D341Med (cell line): ENCODE data around the gene ANKRD23.
"Not testable (repeated sequence)": the region's sequence is repeated elsewhere in the genome, so short reads cannot be mapped to it uniquely, and the experiment has no call there.

Experiments
- DNase-seq: peaks from one replicate; pipeline ENCODE4 v3.0.0; 2012; ENCODE audit warnings: low spot score

The ANKRD23 gene

DNA sequence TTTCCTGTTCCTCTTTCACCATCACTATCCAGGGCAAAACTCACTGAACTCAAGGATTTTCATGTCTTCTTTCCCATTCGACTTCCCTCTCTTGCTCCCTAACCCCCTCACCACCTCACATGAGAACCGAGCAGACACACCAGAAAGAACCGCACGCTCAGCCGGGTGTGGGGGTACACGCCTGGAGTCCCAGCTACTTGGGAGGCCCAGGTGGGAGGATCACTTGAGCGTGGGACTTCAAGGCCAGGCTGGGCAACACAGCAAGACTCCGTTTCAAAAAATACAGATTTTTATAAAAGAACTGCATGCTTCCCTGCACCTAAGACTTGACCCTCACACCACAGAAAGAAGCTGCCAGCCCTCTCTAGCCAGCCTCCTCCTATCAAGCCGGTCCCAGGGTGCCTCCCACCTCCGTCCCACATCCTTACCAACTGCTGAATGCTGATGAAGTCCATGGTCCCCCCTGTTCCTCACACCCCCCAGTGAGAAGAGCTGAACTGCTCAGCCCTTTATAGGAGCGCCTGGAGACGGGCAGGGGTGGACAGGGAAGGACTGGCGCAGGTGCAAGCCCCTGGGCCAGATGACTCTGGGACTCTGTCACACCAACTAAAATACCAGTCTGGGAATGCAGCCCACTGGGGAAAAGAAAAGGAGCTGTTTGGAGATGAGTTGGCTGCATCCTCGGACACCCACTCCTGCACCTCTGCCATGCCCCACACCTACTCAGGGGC lies at the start of gene ANKRD23:
TSS of gene ANKRD23 (minus strand) at position 484 of the 731 bp plus-strand sequence. CDS start at position 455, 29 bp downstream.
- DNase-seq = no peak

GRCh38 chr2:96891591-96892333 lies 47.9 kb upstream of the ANKRD23 start:
- DNase-seq = no peak

GRCh38 chr2:96890726-96891385 lies 47.0 kb upstream of the ANKRD23 start:
- DNase-seq = no peak

- DNase-seq = no peak
Observed at GRCh38 chr2:96890252-96890651, 46.4 kb upstream of the ANKRD23 start.

- not testable (repeated sequence) for DNase-seq
Observed at GRCh38 chr2:96889502-96889901, 45.7 kb upstream of the ANKRD23 start.

DNA sequence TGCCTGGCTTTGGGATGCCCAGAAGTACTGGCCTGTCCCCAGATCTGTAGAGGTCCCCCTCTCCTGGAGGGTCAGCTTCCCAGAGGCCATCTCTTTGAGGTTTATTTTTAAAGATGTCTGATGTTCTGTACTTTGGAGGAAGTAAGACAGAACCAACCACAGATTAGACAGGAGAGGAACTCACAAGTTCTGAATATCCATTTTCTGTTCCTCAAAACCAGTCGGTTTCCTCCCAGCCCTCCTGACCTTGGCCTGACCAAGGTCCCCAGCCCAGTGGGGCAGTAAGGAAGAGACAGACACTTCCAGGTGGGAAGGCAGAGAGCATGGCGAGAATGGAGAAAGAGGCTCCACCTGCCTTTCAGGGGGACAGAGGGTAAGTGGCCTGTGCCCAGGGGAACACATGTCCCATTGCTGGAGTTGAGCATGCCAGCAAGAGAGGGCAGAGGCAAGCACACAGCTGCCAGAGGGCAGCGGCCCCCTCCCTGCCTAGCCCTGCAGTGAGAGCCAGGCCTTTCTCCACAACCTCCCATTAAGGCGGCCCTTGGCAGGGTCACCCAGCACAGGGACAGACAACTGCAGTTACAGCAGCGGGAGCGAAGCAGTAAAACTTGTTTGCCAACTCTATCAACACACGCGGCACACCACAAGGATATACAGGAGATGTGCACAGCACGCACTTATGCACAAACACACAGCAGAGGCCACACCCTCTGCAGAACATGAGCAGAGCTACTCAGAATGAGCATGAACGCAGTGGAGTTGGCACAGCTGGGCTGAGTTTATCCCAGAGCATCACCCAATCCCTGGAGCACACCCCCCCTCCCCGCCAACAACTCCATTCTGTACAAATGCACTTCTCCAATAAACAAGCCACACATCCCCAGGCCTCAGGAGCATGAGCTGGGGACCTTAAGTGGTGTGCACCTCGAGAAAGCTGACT lies 44.5 kb upstream of the ANKRD23 start:
- no peak for DNase-seq

DNA sequence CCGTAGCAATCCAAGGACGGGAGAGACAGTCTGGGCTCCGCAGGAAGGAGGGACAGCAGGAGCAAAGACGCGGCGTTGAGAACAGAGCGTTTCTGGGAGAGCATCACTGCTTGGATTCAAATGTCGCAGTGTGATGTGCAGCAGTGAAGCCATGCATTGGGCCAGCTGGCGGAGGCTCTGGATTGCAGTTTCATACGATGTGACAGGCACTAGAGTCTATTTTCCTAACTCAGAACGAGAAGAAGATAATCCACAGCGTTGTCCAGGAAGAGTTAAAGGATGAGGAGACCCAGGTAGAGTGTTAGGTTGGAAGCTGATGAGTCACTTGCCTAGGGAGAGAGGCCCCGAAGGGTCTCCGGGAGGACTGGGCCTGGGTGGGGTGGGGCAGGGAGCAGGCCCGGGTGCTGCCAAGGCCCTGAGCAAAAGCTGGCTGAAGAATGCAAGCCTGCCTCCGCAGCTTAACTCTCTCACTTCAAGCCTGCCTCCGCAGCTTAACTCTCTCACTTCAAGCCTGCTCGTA lies 43.7 kb upstream of the ANKRD23 start:
- DNase-seq = no peak

GRCh38 chr2:96885432-96886347 lies 41.9 kb upstream of the ANKRD23 start:
- no peak for DNase-seq

- DNase-seq = no peak
Observed at GRCh38 chr2:96884299-96885094, 40.7 kb upstream of the ANKRD23 start.

- DNase-seq = no peak
Observed at GRCh38 chr2:96883306-96883705, 39.5 kb upstream of the ANKRD23 start.

DNA sequence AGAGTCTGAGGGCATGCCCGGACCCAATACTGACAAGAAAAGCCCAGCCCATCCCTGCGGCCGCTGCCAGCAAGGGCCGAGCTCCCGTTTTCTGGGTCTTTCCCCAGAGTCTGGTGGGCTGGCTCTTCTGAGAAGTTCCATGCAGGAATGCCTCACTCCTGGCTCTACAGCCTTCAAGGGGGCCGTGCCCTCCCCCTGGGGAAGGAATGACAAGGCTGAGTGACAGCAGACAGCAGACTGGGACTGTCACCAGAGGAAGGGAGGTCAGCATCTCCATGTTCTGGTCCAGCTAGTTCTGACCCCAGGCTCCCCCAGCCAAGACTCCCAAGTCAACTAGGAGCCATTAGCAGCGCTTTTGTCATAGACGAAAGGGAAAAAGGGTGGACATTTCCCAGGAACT lies 39.1 kb upstream of the ANKRD23 start:
- no peak for DNase-seq

DNA sequence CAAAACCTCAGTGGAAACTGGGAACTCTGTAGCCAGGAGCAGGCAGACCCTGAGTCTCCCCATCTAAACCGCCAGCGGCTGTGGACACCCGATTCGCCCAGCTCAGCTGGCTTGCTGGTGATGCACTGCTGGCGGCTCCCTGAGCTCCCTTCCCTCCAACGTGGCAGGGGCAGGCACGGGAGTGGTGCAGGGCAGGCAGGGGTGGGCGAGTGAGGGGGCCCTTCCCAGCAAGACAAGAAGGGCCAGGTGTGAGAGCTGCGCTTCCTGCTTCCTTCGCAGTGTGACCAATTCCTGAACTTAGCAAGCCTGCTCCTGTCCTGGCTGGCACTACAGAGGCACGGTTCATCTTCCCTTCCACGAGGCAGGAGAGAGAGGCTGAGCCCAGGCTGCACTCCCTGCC lies 38.4 kb upstream of the ANKRD23 start:
- DNase-seq = no peak

GRCh38 chr2:96881349-96882195 lies 37.8 kb upstream of the ANKRD23 start:
- no peak for DNase-seq

GRCh38 chr2:96880891-96881273 lies 37.1 kb upstream of the ANKRD23 start:
- DNase-seq = no peak

DNA sequence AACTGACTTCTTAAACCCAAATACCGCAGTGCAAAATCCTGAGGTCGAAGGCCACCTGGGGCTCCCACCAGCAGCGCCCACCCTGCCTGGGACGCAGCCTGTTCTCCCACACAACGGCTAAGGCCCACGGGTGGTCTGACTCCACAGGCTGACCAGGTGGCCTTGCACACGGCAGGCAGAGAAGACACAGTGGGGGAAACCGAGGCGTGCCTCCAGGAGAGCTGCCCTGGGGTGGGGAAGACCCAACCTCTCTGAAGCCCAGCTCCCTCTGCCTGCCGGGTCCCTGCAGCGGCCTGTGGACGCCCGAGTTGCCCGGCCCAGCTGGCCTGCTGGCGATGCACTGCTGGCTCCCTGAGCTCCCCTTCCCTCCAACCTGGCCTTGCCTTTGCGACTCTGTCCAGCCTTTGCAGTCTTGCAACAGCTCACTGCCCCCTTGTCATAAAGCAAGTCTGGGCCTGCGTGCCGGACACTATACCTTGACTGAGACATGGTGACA lies 35.8 kb upstream of the ANKRD23 start:
- DNase-seq = no peak

DNA sequence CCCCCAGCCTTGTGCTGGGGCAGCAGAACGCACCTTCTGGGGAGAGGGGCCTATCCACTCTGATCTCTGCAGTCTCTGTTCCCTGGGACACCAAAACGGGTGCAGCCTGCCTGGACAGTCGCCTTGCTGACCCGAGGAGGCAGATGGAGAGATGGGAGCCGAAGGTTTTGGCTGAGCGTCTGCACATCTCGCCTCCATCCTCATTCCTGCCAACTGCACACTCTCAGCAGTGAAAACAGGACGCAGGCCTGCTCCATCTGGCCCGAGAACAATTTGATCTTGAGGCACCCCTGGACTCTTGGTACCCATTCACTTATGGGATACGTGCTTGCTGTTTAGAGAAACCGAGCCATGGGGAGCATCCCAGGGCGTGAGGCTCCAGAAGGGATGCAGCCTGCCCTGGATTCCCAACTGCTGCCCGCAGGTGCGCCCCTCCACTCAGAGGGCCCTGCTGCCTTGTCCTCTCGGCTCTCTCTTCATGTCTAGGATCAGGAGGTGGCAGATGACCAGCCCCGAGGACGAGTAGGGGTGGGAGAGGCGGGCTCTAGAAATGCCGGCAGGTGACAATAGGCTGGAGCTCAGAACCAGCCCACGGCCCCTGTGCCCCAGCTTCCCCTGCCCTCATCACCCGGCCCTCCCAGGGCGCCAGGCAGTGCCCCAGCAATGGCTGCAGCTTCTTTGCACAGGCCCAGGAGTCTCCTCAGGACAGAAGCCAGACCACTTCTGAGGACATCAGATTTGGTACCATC lies 35.1 kb upstream of the ANKRD23 start:
- no peak for DNase-seq

DNA sequence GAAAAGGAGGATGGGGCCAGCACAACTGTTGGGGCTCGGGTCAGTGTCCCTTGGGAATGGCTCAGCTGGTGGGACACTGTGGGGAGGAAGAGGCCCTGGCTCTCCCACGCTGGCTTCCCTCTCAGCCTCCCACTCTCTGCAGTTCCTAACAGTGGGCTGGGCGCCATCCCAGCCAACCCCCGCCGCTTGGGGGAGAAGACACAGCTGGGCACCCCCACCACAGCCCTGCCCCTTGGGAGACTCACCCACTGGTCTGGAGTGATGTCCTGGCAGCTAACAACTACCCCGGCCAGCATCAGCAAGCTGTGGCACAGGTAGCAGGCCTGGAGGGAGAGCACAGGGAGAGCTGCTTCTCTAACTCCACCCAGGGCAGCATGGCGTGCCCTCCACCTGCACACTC lies 34.4 kb upstream of the ANKRD23 start:
- DNase-seq = no peak

DNA sequence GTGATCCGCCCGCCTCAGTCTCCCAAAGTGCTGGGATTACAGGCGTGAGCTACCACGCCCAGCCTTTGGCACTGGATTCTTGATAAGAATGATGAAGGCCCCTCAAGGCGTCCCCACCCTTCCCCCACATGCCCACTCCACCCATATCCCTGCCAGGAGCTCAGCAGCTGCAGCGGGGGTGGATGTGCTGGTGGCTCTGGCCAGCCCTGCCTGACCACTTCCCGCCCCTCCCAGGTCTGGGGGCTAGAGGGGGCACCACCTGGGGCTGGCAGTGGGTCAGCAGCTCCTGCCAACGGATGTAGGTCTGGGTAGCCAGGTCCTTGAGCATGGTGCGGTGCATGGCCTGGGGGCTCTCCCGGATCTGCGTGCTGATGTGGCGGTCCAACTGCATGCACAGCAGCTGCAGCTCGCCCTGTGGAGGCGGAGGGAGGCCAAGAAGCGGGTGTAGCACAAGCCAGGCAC lies 33.8 kb upstream of the ANKRD23 start:
- DNase-seq = no peak
